Common myeloid progenitor, CD34-positive (primary cell): Measurements from ENCODE around the gene PAX5.

Experiments
- CTCF ChIA-PET: fragments of 350-600 bp; sonication (Branson Sonifier 250); formaldehyde crosslinking; loops from one replicate; lab custom pipeline; 2021; ENCODE audit warnings: antibody characterized with exemption; lab: Charles Lee
- POLR2A ChIA-PET: fragments of 350-600 bp; sonication (Branson Sonifier 250); formaldehyde crosslinking; loops from one replicate; lab custom pipeline; 2021; ENCODE audit warnings: antibody characterized with exemption; lab: Charles Lee
- DNase-seq, 3 donors: peaks; one replicate each; pipeline versions ENCODE4 v3.0.0 to v3.0.0-alpha.2; 2013
- H3K27ac ChIP-seq, 2 experiments: 1 replicate in 1 of 2; 2 replicates in 1 of 2; pipeline ENCODE4 v1.7.0; 2013; ENCODE audit warnings: inconsistent platforms in 2 of 2, low read length in 2 of 2, mild to moderate bottlenecking in 2 of 2, low read depth in 1 of 2, moderate library complexity in 1 of 2; ENCODE audit not compliant: severe bottlenecking in 2 of 2, insufficient read depth in 1 of 2, poor library complexity in 1 of 2
- H3K27me3 ChIP-seq, 5 experiments: replicated peaks in 2 of 5; 1 replicate in 3 of 5; 2 replicates in 2 of 5; pipeline versions ENCODE4 v1.6.1 to v1.7.0; 2013; ENCODE audit warnings: low read length in 4 of 5, mild to moderate bottlenecking in 2 of 5, moderate library complexity in 2 of 5, inconsistent platforms in 1 of 5; ENCODE audit not compliant: insufficient read depth in 5 of 5, control insufficient read depth in 4 of 5
- H3K36me3 ChIP-seq, 4 experiments: 1 replicate in 2 of 4; 2 replicates in 2 of 4; pipeline versions ENCODE4 v1.6.1 to v1.7.0; 2013; ENCODE audit warnings: low read length in 3 of 4, control low read depth in 1 of 4, mild to moderate bottlenecking in 1 of 4; ENCODE audit not compliant: control insufficient read depth in 4 of 4, insufficient read depth in 4 of 4
- H3K4me1 ChIP-seq, 4 experiments: 1 replicate in 3 of 4; 2 replicates in 1 of 4; pipeline versions ENCODE4 v1.6.1 to v1.7.1; 2013; ENCODE audit warnings: low read length in 3 of 4, mild to moderate bottlenecking in 3 of 4, control low read depth in 1 of 4, inconsistent platforms in 1 of 4, moderate library complexity in 1 of 4; ENCODE audit not compliant: control insufficient read depth in 4 of 4, insufficient read depth in 4 of 4; ENCODE audit errors: control extremely low read depth in 1 of 4
- H3K4me3 ChIP-seq, 7 experiments: 1 replicate in 4 of 7; 2 replicates in 3 of 7; pipeline versions ENCODE4 v1.5.1 to v1.7.0; 2013; ENCODE audit warnings: mild to moderate bottlenecking in 7 of 7, low read length in 6 of 7, moderate library complexity in 6 of 7, inconsistent platforms in 2 of 7, low read depth in 2 of 7, control low read depth in 1 of 7; ENCODE audit not compliant: insufficient read depth in 4 of 7, control insufficient read depth in 1 of 7; ENCODE audit errors: extremely low read depth in 1 of 7
- H3K9me3 ChIP-seq, 5 experiments: 1 replicate in 4 of 5; 2 replicates in 1 of 5; pipeline versions ENCODE4 v1.6.1 to v1.7.1; 2013; ENCODE audit warnings: low read length in 4 of 5, mild to moderate bottlenecking in 2 of 5, inconsistent platforms in 1 of 5, low read depth in 1 of 5, moderate library complexity in 1 of 5; ENCODE audit not compliant: control insufficient read depth in 4 of 5, insufficient read depth in 2 of 5; ENCODE audit errors: control extremely low read depth in 1 of 5
- whole genome bisulfite sequencing: methylation state at CpG from one replicate; pipeline ENCODE4 v1.1.5; 2013; ENCODE audit not compliant: insufficient coverage; 5-methylcytosine and 5-hydroxymethylcytosine counted together

Gene PAX5

GRCh38 chr9:36956908-36957307 is 77.2 kb downstream of the PAX5 start:
- Histone ChIP-seq H3K36me3 (no peaks in the 10 kb centered on the region), H3K27me3 (peaks cover 6 to 42% (median 10%) of the 10 kb centered on the region in 5 experiments), H3K4me1 (peaks cover 0 to 4% (median 0%) of the 10 kb centered on the region in 4 experiments), H3K27ac (no peak overlapping the region), H3K9me3 (peaks cover 0 to 5% (median 2%) of the 10 kb centered on the region in 5 experiments), H3K4me3 (no peak overlapping the region)
- ChIA-PET POLR2A (no interaction called here), CTCF (interaction anchor here (1.3 to 1.9 kb wide), 3 partner anchors 10 to 84 kb away, joined by 3 to 6 read pairs (median 4); no protein-coding TSS in a partner anchor)
- 94% methylated on average over 5 of the region's 9 CpGs for WGBS
- no peak for DNase-seq

GRCh38 chr9:36950389-36950788 is 83.7 kb downstream of the PAX5 start:
- 86% methylated on average over 2 of the region's 4 CpGs for WGBS
- Histone ChIP-seq H3K36me3 (no peaks in the 10 kb centered on the region), H3K4me3 (no peak overlapping the region), H3K4me1 (no peaks in the 10 kb centered on the region), H3K27ac (no peak overlapping the region), H3K9me3 (peaks cover 0 to 5% (median 0%) of the 10 kb centered on the region in 5 experiments), H3K27me3 (peaks cover under 1 to 22% (median 5%) of the 10 kb centered on the region in 5 experiments)
- POLR2A ChIA-PET, result interaction anchor here (0.7 kb wide), 1 partner anchor 358 kb away, joined by 4 read pairs; no protein-coding TSS in a partner anchor
- CTCF ChIA-PET, result no interaction called here
- no peak for DNase-seq

- ChIA-PET POLR2A (no interaction called here), CTCF (no interaction called here)
- no peak overlapping the region for H3K4me3 ChIP-seq
- no peak overlapping the region for H3K27ac ChIP-seq
- H3K27me3 ChIP-seq, result peaks cover 0 to 20% (median 5%) of the 10 kb centered on the region in 5 experiments
- peaks cover 0 to 3% (median 0%) of the 10 kb centered on the region in 5 experiments for H3K9me3 ChIP-seq
- H3K4me1 ChIP-seq, result no peaks in the 10 kb centered on the region
- H3K36me3 ChIP-seq, result no peaks in the 10 kb centered on the region
- no peak for DNase-seq
- WGBS, result 74% methylated on average over 5 of the region's 6 CpGs
These were observed 84.6 kb downstream of the PAX5 start for GRCh38 chr9:36949466-36949865.

DNA sequence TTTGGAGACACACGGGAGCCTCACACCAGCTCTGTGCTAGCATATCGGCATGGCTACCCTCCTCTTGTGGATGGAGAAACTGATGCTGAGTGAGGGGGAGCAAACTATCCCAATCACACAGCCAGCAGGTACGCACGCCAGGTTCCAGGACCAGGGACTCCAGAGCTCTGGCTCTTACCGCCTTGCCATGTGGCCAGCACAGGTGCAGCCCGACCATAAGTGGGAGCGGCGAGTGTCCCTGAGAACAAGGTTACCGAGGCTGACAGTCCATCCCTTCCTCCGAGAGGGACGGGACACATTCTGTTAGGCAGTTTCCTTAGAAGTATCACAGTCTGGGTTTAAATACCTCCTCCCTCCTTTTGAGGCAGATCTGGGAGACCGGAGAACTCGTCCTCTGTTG is 86.0 kb downstream of the PAX5 start:
- CTCF ChIA-PET, result no interaction called here
- Histone ChIP-seq H3K4me3 (no peak overlapping the region), H3K36me3 (no peaks in the 10 kb centered on the region), H3K27me3 (peaks cover 0 to 18% (median 5%) of the 10 kb centered on the region in 5 experiments), H3K4me1 (no peaks in the 10 kb centered on the region), H3K27ac (no peak overlapping the region), H3K9me3 (no peaks in the 10 kb centered on the region)
- 79% methylated on average over 11 of the region's 13 CpGs for WGBS
- POLR2A ChIA-PET, result no interaction called here
- DNase-seq, result no peak

DNA sequence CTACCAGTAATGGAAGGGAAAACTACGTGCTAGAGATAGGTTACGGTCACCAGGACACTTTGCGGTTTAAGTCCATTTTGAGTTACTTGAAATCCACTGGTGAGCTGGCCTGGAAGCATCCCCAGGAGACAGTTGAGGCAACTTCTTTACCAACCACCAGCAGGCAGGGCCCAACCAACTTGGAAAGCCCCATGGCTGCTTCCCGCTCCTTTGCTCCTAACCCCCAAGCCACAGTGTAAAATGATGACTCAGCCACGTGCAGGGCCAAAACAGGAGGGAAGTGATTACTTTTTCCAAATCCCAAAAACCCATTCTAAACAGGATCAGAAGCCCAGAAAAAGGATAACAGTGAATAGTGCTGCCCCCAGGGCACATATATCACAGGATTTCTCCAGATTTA is 87.4 kb downstream of the PAX5 start:
- POLR2A ChIA-PET, result no interaction called here
- no peak overlapping the region for H3K27ac ChIP-seq
- WGBS, result 75% methylated on average over 5 of the region's 5 CpGs
- no peak overlapping the region for H3K4me3 ChIP-seq
- H3K27me3 ChIP-seq, result peaks cover 0 to 18% (median 5%) of the 10 kb centered on the region in 5 experiments
- no peaks in the 10 kb centered on the region for H3K36me3 ChIP-seq
- H3K4me1 ChIP-seq, result no peaks in the 10 kb centered on the region
- no peaks in the 10 kb centered on the region for H3K9me3 ChIP-seq
- no peak for DNase-seq
- CTCF ChIA-PET, result no interaction called here

GRCh38 chr9:36945999-36946398 is 88.1 kb downstream of the PAX5 start:
- Histone ChIP-seq H3K27ac (no peak overlapping the region), H3K4me1 (no peaks in the 10 kb centered on the region), H3K36me3 (no peaks in the 10 kb centered on the region), H3K9me3 (no peaks in the 10 kb centered on the region), H3K27me3 (peaks cover 0 to 18% (median 5%) of the 10 kb centered on the region in 5 experiments), H3K4me3 (no peak overlapping the region)
- WGBS, result 82% methylated on average over 14 of the region's 14 CpGs
- POLR2A ChIA-PET, result no interaction called here
- CTCF ChIA-PET, result no interaction called here
- DNase-seq, result no peak

- H3K27ac ChIP-seq, result no peak overlapping the region
- no peaks in the 10 kb centered on the region for H3K36me3 ChIP-seq
- no peaks in the 10 kb centered on the region for H3K4me1 ChIP-seq
- no peak overlapping the region for H3K4me3 ChIP-seq
- whole genome bisulfite sequencing, result 97% methylated on average over 5 of the region's 8 CpGs
- no peaks in the 10 kb centered on the region for H3K9me3 ChIP-seq
- ChIA-PET CTCF (interaction anchor here (0.6 to 1.4 kb wide), 2 partner anchors 29 to 51 kb away, joined by 3 read pairs; no protein-coding TSS in a partner anchor), POLR2A (no interaction called here)
- peaks cover 0 to 14% (median 6%) of the 10 kb centered on the region in 5 experiments for H3K27me3 ChIP-seq
- no peak for DNase-seq
These were observed 91.2 kb downstream of the PAX5 start for GRCh38 chr9:36942891-36943290.
